ENCODE measurements around the gene AKR1C2.
"Not testable (repeated sequence)": the region's sequence is repeated elsewhere in the genome, so short reads cannot be mapped to it uniquely, and the experiment has no call there.

AKR1C2 gene

GRCh38 chr10:4998671-4999070, 5.0 kb downstream of the AKR1C2 start:
- no peak for ATAC-seq (replicated peaks; ENCODE audit: extremely low read depth, poor library complexity, severe bottlenecking)
- Mint-ChIP-seq H3K27ac (ENCODE audit: low read depth) (no peak overlapping the region), H3K4me3 (no peak overlapping the region), H3K9me3 (no peaks in the 10 kb centered on the region), H3K36me3 (ENCODE audit: insufficient read depth) (no peaks in the 10 kb centered on the region), H3K4me1 (no peaks in the 10 kb centered on the region), H3K27me3 (peaks cover 10% of the 10 kb centered on the region)
- no peak for DNase-seq (ENCODE audit: low spot score in 2 of 2)

GRCh38 chr10:4994260-4994659, 9.4 kb downstream of the AKR1C2 start:
- H3K4me3 Mint-ChIP-seq; H3K27me3 Mint-ChIP-seq; H3K36me3 Mint-ChIP-seq (ENCODE audit: insufficient read depth); ATAC-seq (replicated peaks; ENCODE audit: extremely low read depth, poor library complexity, severe bottlenecking); DNase-seq (ENCODE audit: low spot score in 2 of 2); H3K9me3 Mint-ChIP-seq; H3K27ac Mint-ChIP-seq (ENCODE audit: low read depth); H3K4me1 Mint-ChIP-seq: not testable (repeated sequence)

- DNase-seq (ENCODE audit: low spot score in 2 of 2); ATAC-seq (replicated peaks; ENCODE audit: extremely low read depth, poor library complexity, severe bottlenecking); H3K9me3 Mint-ChIP-seq; H3K36me3 Mint-ChIP-seq (ENCODE audit: insufficient read depth); H3K27me3 Mint-ChIP-seq; H3K4me3 Mint-ChIP-seq; H3K4me1 Mint-ChIP-seq; H3K27ac Mint-ChIP-seq (ENCODE audit: low read depth): not testable (repeated sequence)
These were observed 11.1 kb downstream of the AKR1C2 start for GRCh38 chr10:4992564-4992963.

- H3K27ac Mint-ChIP-seq (ENCODE audit: low read depth); H3K9me3 Mint-ChIP-seq; H3K4me3 Mint-ChIP-seq; H3K36me3 Mint-ChIP-seq (ENCODE audit: insufficient read depth); ATAC-seq (replicated peaks; ENCODE audit: extremely low read depth, poor library complexity, severe bottlenecking); H3K27me3 Mint-ChIP-seq; H3K4me1 Mint-ChIP-seq; DNase-seq (ENCODE audit: low spot score in 2 of 2): not testable (repeated sequence)
These were observed 12.2 kb downstream of the AKR1C2 start for GRCh38 chr10:4991463-4991862.

GRCh38 chr10:4990217-4990616, 13.4 kb downstream of the AKR1C2 start:
- Mint-ChIP-seq H3K9me3 (no peaks in the 10 kb centered on the region), H3K36me3 (ENCODE audit: insufficient read depth) (no peaks in the 10 kb centered on the region), H3K27me3 (peaks cover 3% of the 10 kb centered on the region), H3K4me1 (no peaks in the 10 kb centered on the region), H3K27ac (ENCODE audit: low read depth) (no peak overlapping the region), H3K4me3 (no peak overlapping the region)
- ATAC-seq (replicated peaks; ENCODE audit: extremely low read depth, poor library complexity, severe bottlenecking) (no peak), DNase-seq (ENCODE audit: low spot score in 2 of 2) (no peak)

GRCh38 chr10:4988000-4988641, 15.5 kb downstream of the AKR1C2 start:
- H3K4me1 Mint-ChIP-seq; ATAC-seq (replicated peaks; ENCODE audit: extremely low read depth, poor library complexity, severe bottlenecking); DNase-seq (ENCODE audit: low spot score in 2 of 2); H3K36me3 Mint-ChIP-seq (ENCODE audit: insufficient read depth); H3K4me3 Mint-ChIP-seq; H3K9me3 Mint-ChIP-seq; H3K27ac Mint-ChIP-seq (ENCODE audit: low read depth): not testable (repeated sequence)
- peaks cover 12% of the 10 kb centered on the region for H3K27me3 Mint-ChIP-seq

GRCh38 chr10:4984971-4985594, 18.6 kb downstream of the AKR1C2 start:
- no peak for DNase-seq (ENCODE audit: low spot score in 2 of 2)
- ATAC-seq (replicated peaks; ENCODE audit: extremely low read depth, poor library complexity, severe bottlenecking): no peak
- H3K27me3 Mint-ChIP-seq: peaks cover 35% of the 10 kb centered on the region
- no peak overlapping the region for H3K4me3 Mint-ChIP-seq
- H3K9me3 Mint-ChIP-seq: no peaks in the 10 kb centered on the region
- no peak overlapping the region for H3K27ac Mint-ChIP-seq (ENCODE audit: low read depth)
- no peaks in the 10 kb centered on the region for H3K36me3 Mint-ChIP-seq (ENCODE audit: insufficient read depth)
- H3K4me1 Mint-ChIP-seq: no peaks in the 10 kb centered on the region

GRCh38 chr10:4984223-4984622, 19.4 kb downstream of the AKR1C2 start:
- Mint-ChIP-seq H3K9me3 (no peaks in the 10 kb centered on the region), H3K36me3 (ENCODE audit: insufficient read depth) (no peaks in the 10 kb centered on the region), H3K27ac (ENCODE audit: low read depth) (no peak overlapping the region), H3K27me3 (peaks cover 35% of the 10 kb centered on the region), H3K4me3 (no peak overlapping the region), H3K4me1 (no peaks in the 10 kb centered on the region)
- no peak for DNase-seq (ENCODE audit: low spot score in 2 of 2)
- no peak for ATAC-seq (replicated peaks; ENCODE audit: extremely low read depth, poor library complexity, severe bottlenecking)

- ATAC-seq (replicated peaks; ENCODE audit: extremely low read depth, poor library complexity, severe bottlenecking): no peak
- peaks cover 35% of the 10 kb centered on the region for H3K27me3 Mint-ChIP-seq
- H3K4me1 Mint-ChIP-seq: no peaks in the 10 kb centered on the region
- no peak for DNase-seq (ENCODE audit: low spot score in 2 of 2)
- H3K27ac Mint-ChIP-seq (ENCODE audit: low read depth): no peak overlapping the region
- H3K4me3 Mint-ChIP-seq: no peak overlapping the region
- H3K36me3 Mint-ChIP-seq (ENCODE audit: insufficient read depth): no peaks in the 10 kb centered on the region
- no peaks in the 10 kb centered on the region for H3K9me3 Mint-ChIP-seq
These were observed 19.9 kb downstream of the AKR1C2 start for GRCh38 chr10:4983615-4984216.

- H3K27ac Mint-ChIP-seq (ENCODE audit: low read depth): no peak overlapping the region
- peaks cover 35% of the 10 kb centered on the region for H3K27me3 Mint-ChIP-seq
- H3K4me3 Mint-ChIP-seq: no peak overlapping the region
- no peaks in the 10 kb centered on the region for H3K4me1 Mint-ChIP-seq
- H3K9me3 Mint-ChIP-seq: no peaks in the 10 kb centered on the region
- H3K36me3 Mint-ChIP-seq (ENCODE audit: insufficient read depth): no peaks in the 10 kb centered on the region
- ATAC-seq (replicated peaks; ENCODE audit: extremely low read depth, poor library complexity, severe bottlenecking): no peak
- no peak for DNase-seq (ENCODE audit: low spot score in 2 of 2)
These were observed 20.9 kb downstream of the AKR1C2 start for GRCh38 chr10:4982764-4983226.

- H3K27ac Mint-ChIP-seq (ENCODE audit: low read depth): no peak overlapping the region
- no peaks in the 10 kb centered on the region for H3K9me3 Mint-ChIP-seq
- no peaks in the 10 kb centered on the region for H3K36me3 Mint-ChIP-seq (ENCODE audit: insufficient read depth)
- H3K4me3 Mint-ChIP-seq: no peak overlapping the region
- H3K4me1 Mint-ChIP-seq: no peaks in the 10 kb centered on the region
- peaks cover 35% of the 10 kb centered on the region for H3K27me3 Mint-ChIP-seq
- DNase-seq (ENCODE audit: low spot score in 2 of 2) (no peak), ATAC-seq (replicated peaks; ENCODE audit: extremely low read depth, poor library complexity, severe bottlenecking) (no peak)
These were observed 21.8 kb downstream of the AKR1C2 start for GRCh38 chr10:4981722-4982471.

- no peaks in the 10 kb centered on the region for H3K4me1 Mint-ChIP-seq
- DNase-seq (ENCODE audit: low spot score in 2 of 2) (no peak), ATAC-seq (replicated peaks; ENCODE audit: extremely low read depth, poor library complexity, severe bottlenecking) (no peak)
- H3K4me3 Mint-ChIP-seq: no peak overlapping the region
- no peak overlapping the region for H3K27ac Mint-ChIP-seq (ENCODE audit: low read depth)
- no peaks in the 10 kb centered on the region for H3K36me3 Mint-ChIP-seq (ENCODE audit: insufficient read depth)
- peaks cover 35% of the 10 kb centered on the region for H3K27me3 Mint-ChIP-seq
- H3K9me3 Mint-ChIP-seq: no peaks in the 10 kb centered on the region
These were observed 22.9 kb downstream of the AKR1C2 start for GRCh38 chr10:4980793-4981192.

All from central memory CD8-positive, alpha-beta T cell (primary cell).